HG03342 (cell line): ENCODE measurements around the gene RPP38.
A peak's percentile ranks its signal among the peaks of the same experiment; 100 is the strongest.

ENCODE experiments used
- ATAC-seq: cut with Tn5 transposase; IDR thresholded peaks from one replicate; pipeline ENCODE4 v1.9.1; 2021; ENCODE audit warnings: mild to moderate bottlenecking, moderate library complexity; ENCODE audit not compliant: unreplicated experiment

RPP38 gene, protein sequence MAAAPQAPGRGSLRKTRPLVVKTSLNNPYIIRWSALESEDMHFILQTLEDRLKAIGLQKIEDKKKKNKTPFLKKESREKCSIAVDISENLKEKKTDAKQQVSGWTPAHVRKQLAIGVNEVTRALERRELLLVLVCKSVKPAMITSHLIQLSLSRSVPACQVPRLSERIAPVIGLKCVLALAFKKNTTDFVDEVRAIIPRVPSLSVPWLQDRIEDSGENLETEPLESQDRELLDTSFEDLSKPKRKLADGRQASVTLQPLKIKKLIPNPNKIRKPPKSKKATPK

DNA sequence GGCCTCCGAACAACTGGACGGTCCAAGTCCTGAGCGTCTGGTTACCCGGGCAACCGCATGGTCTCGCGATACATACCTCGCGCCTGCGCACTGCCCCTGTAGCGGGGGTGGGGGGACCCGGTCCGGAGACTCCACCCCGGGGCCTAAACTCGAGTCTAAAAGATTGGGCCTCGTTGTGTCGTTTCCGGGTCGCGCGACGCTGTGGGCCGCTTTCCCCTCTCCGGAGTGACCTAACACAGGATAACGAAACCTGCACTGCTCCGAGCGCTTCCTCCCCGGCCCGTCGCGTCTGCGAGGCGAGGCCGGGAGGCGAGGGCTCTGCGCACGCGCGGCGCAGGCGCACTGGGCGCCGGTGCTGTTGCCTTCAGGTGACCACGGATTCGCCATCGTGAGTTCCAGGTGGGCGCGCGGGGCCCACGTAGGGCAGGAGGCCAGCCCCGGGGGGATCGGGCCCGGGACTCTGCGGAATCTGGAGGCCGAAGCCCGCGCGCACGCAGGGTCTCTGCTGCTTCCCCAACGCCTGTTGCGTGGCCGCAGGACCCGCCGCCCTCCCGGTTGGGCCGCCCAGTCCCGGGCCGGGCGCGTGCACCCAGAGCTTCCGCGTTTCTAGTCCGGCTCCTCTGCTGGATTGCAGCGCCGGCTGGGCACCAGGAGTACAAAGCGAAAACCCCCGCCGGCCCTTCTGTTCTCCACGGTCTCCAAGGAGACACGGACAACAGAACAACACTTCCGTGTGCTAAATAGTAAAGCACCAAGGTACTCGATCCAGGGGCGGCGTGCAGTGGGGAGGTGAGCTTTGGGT lies at the start of gene RPP38:
Gene RPP38, plus strand, starts transcription at position 345 of the 802 bp plus-strand sequence. CDS start 5,960 bp downstream, outside the sequence.
- ATAC-seq = peak; percentile 77

DNA sequence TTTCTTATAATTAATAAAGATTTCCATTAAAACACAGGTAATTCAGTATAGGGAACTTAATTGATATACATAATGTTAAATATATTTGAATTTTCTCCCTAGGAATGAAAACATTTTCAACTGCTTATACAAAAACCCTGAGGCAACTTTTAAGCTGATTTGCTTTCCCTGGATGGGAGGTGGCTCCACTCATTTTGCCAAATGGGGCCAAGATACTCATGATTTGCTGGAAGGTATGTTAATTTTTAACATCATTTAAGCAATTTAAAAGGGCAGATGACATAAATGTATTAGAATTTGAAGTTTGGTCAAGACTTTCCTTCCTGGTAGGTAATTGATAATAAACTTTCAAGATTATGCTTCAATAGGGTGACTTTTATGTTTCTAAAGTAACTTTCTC lies 47.6 kb upstream of the RPP38 start:
- ATAC-seq = no peak

DNA sequence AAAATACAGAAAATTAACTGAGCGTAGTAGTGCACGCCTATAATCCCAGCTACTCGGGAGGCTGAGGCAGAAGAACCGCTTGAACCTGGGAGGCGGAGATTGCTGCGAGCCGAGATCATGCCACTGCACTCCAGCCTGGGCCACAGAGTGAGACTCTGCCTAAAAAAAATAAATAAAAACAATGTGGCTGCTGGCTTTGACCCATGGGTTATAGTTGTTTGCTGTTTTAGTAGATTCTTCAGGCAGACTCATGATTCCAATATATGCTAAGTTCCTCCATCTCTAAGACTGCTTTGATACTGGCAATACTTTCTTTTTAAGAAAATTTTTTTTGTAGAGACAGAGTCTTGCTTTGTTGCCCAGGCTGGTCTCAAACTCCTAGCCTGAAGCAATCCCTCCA lies 45.0 kb upstream of the RPP38 start:
- ATAC-seq = no peak

DNA sequence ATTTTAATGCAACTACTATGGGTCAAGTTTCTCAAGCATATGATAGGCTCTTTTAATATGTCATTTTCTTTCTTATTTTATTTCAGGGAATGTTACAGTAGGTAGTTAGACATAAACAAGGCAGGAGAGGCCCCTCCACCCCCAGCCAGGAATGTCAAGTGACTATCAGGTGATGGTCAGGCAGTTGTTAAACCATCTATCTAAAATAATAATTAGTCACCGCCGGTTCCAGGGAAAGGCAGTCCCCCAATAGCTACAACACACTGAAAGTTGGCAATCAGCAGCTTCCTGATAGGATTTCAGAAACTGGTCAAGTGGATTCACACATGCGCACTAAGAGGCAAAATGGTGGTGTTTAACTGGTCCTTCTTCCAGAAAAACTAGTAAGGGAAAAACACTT lies 44.1 kb upstream of the RPP38 start:
- ATAC-seq = no peak

DNA sequence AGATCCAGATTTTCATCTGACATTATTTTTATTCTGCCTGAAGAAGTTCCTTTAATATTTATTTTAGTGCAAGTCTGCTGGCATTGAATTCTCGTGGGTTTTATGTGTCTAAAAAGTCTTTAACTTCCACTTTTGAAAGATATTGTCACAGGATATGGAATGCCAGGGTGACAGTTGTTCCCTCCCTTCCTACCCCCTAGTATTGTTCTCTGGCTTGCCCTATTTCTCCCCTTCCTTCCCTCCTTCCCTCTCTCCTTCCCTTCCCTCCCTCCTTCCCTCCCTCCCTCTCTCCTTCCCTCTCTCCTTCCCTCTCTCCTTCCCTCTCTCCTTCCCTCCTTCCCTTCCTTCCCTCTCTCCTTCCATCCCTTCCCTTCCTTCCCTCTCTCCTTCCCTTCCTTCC lies 38.5 kb upstream of the RPP38 start:
- no peak for ATAC-seq

DNA sequence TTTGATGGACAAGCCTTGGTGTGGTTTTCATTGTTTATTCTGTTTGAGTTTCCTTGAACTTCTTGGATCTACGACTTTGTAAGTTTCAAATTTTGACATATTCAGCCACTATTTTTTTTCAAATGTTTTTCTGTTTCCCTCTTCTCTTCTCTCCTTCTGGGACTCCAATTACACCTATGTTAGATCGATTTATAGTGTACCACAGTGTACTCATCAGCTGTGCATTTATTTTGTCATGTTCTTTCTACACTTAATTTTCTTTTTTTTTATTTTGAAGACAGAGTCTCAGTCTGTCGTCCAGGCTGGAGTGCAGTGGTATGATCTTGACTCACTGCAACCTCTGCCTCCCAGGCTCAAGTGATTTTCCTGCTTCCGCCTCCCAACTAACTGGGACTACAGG lies 37.2 kb upstream of the RPP38 start:
- ATAC-seq = no peak

DNA sequence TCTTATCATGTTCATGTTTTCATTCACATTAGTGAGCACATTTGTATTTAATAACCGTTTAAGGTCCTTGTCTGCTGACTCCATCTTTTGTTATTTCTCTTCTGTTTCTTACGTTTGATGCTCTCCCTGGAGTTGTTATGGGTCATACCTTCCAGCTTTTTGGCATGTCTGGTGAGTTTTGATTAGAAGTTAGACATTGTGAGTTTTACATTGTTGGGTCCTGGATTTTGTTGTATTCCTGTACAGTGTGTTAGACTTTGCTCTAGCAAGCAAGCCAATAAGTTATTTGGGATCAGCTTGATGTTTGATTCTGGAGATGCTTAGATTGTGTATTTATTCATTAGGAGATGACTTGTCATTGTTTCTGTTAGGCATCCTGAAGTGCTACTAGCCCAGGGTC lies 36.5 kb upstream of the RPP38 start:
- ATAC-seq = no peak

DNA sequence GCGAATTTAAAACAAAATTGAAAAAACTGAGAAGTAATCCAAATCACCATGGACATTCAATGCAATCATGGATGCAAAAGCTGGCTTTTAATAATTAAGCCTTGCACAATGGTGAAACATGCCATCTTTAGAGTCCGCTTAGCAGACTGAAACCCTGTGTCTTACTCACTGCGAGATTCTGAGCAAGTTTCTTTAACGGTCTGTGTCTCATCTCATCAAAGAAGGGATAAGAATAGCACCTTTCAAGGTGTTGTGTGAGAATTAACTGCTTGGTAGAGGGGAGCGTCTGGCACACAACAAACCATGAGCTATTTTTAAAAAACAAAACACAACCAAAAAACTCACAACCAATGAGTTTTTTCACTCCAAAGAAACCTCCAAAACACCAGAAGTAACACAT lies 30.0 kb upstream of the RPP38 start:
- ATAC-seq = no peak

DNA sequence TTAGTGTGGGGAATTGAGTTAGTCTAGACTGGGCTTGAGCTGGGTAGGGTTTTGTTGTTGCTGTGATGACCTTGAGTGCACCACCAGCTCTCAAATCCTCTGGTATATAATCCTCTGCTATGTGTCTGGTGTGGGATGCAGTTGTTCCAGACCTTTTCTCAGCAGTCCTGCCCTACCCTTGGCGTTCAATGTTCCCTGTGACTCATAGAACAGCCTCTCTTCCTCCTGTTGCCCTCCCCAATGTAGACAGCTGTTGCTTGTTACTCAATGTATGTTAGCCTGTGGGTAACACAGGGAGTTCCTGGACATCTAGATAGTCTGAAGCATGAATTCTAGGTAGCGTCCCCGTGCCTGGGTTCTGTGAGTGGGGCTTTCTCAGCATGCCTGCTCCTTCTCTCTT lies 28.4 kb upstream of the RPP38 start:
- ATAC-seq = no peak

DNA sequence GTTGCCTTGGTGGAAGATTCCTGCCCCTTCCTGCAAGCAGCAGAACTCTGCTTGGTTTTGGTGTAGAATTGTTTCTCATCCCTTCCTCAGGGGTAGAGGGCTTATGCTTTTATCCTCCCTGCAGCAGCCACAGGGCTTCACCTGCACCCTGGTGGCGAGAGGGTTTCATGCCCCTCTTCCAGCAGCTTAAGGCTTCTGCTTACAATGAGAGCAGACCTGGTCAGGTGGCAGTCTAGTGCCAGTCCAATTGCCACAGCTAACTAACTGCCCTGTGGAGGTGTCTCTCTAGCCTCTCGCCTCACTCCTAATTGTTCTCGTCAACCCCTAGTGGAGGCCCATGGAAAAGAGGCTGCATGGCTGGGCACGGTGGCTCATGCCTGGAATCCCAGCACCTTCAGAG lies 27.9 kb upstream of the RPP38 start:
- ATAC-seq = no peak

DNA sequence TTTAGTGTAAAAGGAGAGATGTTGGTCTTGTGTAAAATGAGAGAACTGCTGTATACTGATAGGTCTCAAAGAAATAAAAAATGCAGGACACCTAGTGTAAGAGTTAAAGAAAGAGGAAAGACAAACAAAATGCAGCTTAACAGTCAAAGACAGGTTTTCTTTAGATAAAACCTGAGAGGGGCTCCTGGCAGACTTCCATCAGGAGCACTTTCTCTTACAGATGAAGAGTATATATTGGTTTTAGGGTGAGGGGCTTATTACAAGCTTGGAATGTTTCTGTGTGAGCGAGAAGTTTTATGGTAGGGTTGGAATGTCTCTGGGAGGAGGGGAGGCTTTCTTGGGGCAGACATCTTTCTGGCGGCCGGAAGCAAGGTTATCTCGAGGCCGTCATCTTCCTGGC lies 24.8 kb upstream of the RPP38 start:
- no peak for ATAC-seq

DNA sequence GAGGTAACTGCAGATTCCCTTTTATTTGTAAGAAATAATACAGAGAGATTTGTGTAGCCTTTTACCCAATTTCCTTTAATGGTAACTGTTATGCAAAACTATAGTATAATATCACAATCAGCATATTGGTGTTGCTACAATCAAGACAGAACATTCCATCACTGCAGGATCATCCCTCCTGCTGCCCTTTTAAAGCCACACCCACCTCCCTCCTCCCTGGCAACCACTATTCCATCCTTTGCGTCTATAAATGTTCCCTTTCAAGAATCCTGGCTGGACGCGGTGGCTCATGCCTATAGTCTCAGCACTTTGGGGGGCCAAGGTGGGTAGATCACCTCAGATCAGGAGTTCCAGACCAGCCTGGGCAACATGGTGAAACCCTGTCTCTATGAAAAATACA lies 21.7 kb upstream of the RPP38 start:
- no peak for ATAC-seq

DNA sequence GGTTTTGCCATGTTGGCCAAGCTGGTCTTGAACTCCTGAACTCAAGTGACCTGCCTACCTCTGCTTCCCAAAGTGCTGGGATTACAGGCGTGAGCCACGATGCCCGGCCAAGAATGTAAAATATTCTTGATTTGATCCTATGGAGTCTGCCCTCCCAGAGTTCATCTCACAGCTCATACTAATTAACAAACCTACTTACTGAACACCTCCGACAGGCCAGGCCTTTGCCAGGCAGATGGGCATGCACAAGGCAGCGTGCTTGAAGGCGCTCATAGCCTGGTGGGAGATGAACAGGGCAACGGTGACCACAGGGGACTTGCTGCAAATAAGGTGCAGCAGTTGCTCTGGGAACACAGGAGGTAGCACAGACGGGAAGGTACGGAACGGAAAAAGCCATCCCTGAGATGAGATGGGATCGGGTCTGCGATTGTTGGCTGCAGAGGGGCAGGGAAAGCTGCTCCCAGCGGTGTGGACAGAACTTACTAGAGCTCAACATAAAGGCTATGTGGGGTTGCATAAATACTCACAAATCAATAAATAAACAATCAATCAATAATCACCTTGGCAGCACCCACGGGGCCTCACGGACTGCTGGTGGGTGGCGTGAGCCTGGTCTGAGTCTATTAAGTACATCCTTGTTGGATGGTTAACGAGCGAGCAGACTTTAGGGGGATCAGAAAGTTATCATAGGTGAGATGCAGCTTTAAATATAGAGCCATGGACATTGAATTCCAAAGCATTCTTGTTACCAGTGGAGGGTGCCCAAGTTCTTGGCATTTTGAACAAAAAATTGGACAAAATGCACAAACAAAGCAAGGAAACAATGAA lies 13.3 kb upstream of the RPP38 start:
- no peak for ATAC-seq

DNA sequence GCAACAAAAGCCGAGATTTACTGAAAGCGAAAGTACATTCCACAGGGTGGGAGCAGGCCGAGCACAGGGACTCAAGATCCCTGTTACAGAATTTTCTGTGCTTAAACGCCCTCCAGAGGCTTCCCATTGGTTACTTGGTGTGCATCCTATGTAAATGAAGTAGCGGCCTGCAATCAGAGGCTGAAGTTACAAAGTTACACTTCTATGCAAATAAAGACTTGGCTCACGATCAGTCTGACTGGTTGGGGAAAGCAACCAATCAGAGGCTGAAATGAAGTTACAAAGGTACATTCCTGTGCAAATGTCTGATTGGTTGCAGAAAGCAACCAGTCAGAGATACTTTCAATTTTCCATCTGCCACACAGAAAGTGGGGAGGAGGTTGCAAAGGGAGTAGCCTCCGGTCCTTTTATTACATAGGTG lies 12.6 kb upstream of the RPP38 start:
- ATAC-seq = no peak

DNA sequence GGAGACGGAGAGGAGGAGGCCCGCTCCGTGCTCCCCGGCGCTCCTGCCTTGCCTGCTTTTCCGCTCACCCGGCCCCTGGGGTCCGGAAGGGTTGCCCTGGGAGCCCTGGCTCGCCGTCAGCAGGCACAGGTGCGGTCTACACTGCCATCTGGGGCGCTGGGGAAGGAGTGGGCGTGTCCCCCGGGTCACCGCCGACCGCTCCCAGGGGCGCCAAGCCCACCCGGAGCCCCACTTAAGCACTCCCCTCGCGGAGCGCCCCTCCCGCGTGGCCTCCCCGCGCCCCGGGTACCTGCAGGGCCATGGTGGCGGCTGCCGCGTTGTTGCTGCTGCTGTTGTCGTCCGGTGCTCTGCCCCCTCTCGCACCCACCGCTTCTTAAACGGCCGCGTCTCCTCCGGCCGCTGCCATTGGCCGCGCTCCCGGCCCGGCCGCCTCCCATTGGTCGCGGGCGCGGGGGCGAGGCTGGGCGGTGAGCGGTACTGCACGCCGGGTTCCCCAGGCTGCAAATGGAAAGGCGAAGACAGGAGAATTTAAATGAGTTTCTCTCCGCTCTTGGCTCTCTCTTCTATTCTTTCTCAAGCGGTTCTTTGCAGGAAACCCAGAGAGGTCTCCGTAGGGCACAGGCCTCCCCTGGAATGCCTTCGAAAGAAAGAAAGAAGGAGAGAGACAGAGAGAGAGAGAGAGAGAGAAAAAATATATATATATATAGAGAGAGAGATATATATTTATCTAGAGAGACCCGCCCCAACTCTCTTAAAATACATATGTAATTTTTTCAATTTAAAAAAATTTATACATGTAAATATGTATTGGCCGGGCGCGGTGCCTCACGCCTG lies 8.5 kb upstream of the RPP38 start, which contains the start of gene ACBD7:
Gene ACBD7, minus strand, starts transcription at position 349 of the 834 bp plus-strand sequence. Its CDS starts 48 bp downstream, at position 301.
- peak; percentile 100 for ATAC-seq

DNA sequence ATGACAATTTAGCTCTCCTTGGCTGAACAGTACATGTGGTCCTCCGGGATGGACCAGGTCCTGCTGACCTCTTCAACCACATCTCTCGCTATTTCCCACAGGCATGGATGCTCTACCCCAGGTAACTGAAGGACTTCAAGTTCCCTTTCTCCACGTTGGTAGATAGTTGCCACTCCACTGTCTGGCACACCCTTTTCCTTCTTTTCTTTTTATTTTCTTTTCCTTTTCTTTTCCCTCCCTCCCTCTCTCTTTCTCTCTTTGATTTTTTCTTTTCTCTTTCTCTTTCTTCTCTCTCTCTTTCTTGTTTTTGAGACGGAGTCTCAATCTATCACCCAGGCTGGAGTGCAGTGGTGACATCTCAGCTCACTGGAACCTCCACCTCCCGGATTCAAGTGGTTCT lies 5.7 kb upstream of the RPP38 start:
- ATAC-seq = no peak

DNA sequence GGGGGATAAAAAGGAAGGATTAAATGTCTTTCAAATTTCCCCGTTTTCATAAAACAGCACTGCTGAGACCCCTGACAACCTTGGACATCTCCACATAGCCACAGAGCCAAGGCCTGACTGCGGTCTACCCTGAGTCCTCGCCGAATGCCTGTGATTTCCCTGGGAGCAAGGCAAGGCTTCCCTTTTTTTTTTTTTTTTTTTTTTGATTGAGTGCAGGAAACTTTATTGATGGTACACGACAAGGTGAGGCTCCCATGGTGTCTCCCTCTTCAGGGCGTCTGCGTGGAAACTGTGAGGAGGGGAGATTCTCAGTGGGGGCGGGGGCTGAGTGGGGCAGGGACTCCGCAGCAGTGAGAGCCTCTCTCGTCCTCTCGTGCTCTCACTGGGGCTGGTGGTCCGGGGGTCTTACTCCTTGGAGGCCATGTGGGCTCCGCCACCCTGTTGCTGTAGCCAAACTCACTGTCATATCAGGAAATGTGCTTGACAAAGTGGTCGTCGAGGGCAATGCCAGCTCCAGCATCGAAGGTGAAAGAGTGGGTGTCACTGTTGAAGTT lies 4.2 kb upstream of the RPP38 start:
- no peak for ATAC-seq

DNA sequence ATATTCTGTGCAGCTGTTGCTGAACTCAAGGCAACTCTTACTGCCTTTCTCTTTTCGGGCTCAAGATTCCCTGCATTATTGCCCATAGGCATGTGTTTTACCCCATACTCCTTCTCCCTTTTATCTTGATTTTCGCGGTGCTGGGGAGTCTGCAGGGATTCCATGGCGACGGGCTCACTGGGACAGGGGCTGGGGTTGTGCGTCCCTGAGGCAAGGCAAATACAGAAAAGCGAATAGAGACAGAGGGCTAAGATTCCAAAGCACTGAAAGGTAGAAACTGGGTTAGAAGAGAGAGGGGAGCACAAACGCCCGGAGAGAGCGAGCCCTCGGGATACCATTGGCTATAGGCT lies 519 bp upstream of the RPP38 start:
- peak; percentile 20 for ATAC-seq

DNA sequence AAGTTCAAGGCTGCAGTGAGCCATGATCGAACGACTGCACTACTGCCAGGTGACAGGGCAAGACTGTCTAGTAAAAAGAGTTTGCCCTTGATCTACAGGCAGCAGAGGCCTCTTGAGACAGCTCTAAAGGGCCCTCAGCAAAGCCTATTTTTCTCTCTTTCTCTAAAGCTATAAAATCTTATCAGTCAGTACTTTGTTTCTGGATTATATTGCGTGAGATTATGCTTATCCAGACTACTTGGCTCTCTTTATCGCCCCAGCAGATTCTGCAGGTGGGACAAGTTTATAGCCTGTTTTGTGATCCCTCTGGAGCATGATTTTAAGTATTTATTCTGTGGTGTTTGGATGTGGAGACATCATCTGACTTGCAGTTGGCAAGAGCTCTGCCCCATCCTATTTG lies 2.7 kb downstream of the RPP38 start:
- no peak for ATAC-seq

DNA sequence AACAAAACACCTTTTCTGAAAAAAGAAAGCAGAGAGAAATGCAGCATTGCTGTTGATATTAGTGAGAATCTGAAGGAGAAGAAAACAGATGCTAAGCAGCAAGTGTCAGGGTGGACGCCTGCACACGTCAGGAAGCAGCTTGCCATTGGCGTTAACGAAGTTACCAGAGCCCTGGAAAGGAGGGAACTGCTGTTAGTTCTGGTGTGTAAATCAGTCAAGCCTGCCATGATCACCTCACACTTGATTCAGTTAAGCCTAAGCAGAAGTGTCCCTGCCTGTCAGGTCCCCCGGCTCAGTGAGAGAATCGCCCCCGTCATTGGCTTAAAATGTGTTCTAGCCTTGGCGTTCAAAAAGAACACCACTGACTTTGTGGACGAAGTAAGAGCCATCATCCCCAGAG lies 6.4 kb downstream of the RPP38 start:
- ATAC-seq = no peak
